ENCODE results near the gene RELB.

RELB gene

GRCh38 chr19:45037393-45038169, 36.3 kb downstream of the RELB start:
- TF ChIP-seq CTCF (IDR thresholded peaks at IDR 0.05; ENCODE audit: borderline replicate concordance, insufficient read depth, low read depth, low read length) = no peak
- H3K4me3 ChIP-seq (ENCODE audit: low read depth, low read length) = no peak overlapping the region

- TF ChIP-seq CTCF (IDR thresholded peaks at IDR 0.05; ENCODE audit: borderline replicate concordance, insufficient read depth, low read depth, low read length) = no peak
- H3K4me3 ChIP-seq (ENCODE audit: low read depth, low read length) = peak within 1 kb of the TSS; percentile 99
These were observed 37.9 kb downstream of the RELB start, which contains the start of gene CLASRP for GRCh38 chr19:45038931-45039893. Gene CLASRP (plus strand): TSS chr19:45039045. CDS start chr19:45040213, 1,168 bp downstream.

- no peak for TF ChIP-seq CTCF (IDR thresholded peaks at IDR 0.05; ENCODE audit: borderline replicate concordance, insufficient read depth, low read depth, low read length)
- H3K4me3 ChIP-seq (ENCODE audit: low read depth, low read length) = peak overlapping the region; percentile 99
These were observed 39.0 kb downstream of the RELB start for GRCh38 chr19:45040059-45040771.

GRCh38 chr19:45041125-45041524, 39.9 kb downstream of the RELB start:
- no peak overlapping the region for H3K4me3 ChIP-seq (ENCODE audit: low read depth, low read length)
- no peak for TF ChIP-seq CTCF (IDR thresholded peaks at IDR 0.05; ENCODE audit: borderline replicate concordance, insufficient read depth, low read depth, low read length)

- TF ChIP-seq CTCF (IDR thresholded peaks at IDR 0.05; ENCODE audit: borderline replicate concordance, insufficient read depth, low read depth, low read length) = no peak
- no peak overlapping the region for H3K4me3 ChIP-seq (ENCODE audit: low read depth, low read length)
These were observed 44.5 kb downstream of the RELB start for GRCh38 chr19:45045671-45046353.

GRCh38 chr19:45046355-45046754, 45.1 kb downstream of the RELB start:
- H3K4me3 ChIP-seq (ENCODE audit: low read depth, low read length) = no peak overlapping the region

More at GRCh38 chr19:45046355-45046754, 45.1 kb downstream of the RELB start:
- no peak for TF ChIP-seq CTCF (IDR thresholded peaks at IDR 0.05; ENCODE audit: borderline replicate concordance, insufficient read depth, low read depth, low read length)

All from GM12875 (cell line).